HEK293 (cell line): ENCODE data around the gene CHD8.
"Not testable (repeated sequence)": the region's sequence is repeated elsewhere in the genome, so short reads cannot be mapped to it uniquely, and the experiment has no call there.

Source experiments
- CTCF ChIA-PET: fragments of 350-600 bp; formaldehyde crosslinking; extraction: SDS; loops from one replicate; lab custom pipeline; 2021; ENCODE audit warnings: antibody characterized with exemption; lab: Yijun Ruan, JAX
- POLR2A ChIA-PET: fragments of 300-600 bp; formaldehyde crosslinking; extraction: SDS; loops from one replicate; lab custom pipeline; 2020; ENCODE audit warnings: antibody characterized with exemption, inconsistent platforms; lab: Yijun Ruan, JAX
- H3K27ac ChIP-seq: fragments of 200-500 bp; sonication (Bioruptor generic); 2 replicates; pipeline ENCODE4 v1.5.1; 2014; ENCODE audit warnings: low read depth, low read length, control low read depth, inconsistent platforms; ENCODE audit errors: extremely low read depth
- H3K36me3 ChIP-seq, 2 experiments: fragments of 200-500 bp in 1 of 2; sonication (Bioruptor generic) in 1 of 2; 1 replicate in 1 of 2; 2 replicates in 1 of 2; pipeline ENCODE4 v1.5.1; 2014 to 2017; ENCODE audit warnings: inconsistent platforms in 2 of 2, low read length in 2 of 2; ENCODE audit not compliant: control insufficient read depth in 2 of 2, insufficient read depth in 1 of 2
- H3K4me1 ChIP-seq: fragments of 200-500 bp; sonication (Bioruptor generic); 2 replicates; pipeline ENCODE4 v1.5.1; 2014; ENCODE audit warnings: mild to moderate bottlenecking, low read length, inconsistent platforms; ENCODE audit not compliant: control insufficient read depth, insufficient read depth
- H3K4me3 ChIP-seq: 2 replicates; pipeline ENCODE4 v1.5.1; 2011; ENCODE audit warnings: low read depth, mild to moderate bottlenecking, control low read depth, low read length, moderate library complexity
- H3K9me3 ChIP-seq: fragments of 200-500 bp; sonication (Bioruptor generic); 2 replicates; pipeline ENCODE4 v1.5.1; 2014; ENCODE audit warnings: low read depth, low read length, inconsistent platforms; ENCODE audit not compliant: control insufficient read depth, insufficient read depth
- BCL11B ChIP-seq: fragments of 450-650 bp; formaldehyde crosslinking; IDR thresholded peaks from 2 replicates; pipeline ENCODE4 v1.5.1; 2016; ENCODE audit warnings: low read depth, missing biosample characterization, missing genetic modification characterization
- GLI2 ChIP-seq: fragments of 450-650 bp; formaldehyde crosslinking; IDR thresholded peaks from 2 replicates; pipeline ENCODE4; 2017; ENCODE audit warnings: missing biosample characterization, missing genetic modification characterization, low read depth, borderline replicate concordance
- OVOL3 ChIP-seq: fragments of 450-650 bp; formaldehyde crosslinking; IDR thresholded peaks from 2 replicates; pipeline ENCODE4 v1.5.1; 2016; ENCODE audit warnings: missing biosample characterization, missing genetic modification characterization
- SCRT2 ChIP-seq: fragments of 450-650 bp; formaldehyde crosslinking; IDR thresholded peaks from 2 replicates; pipeline ENCODE4 v1.5.1; 2016; ENCODE audit warnings: missing biosample characterization, missing genetic modification characterization
- SETDB1 ChIP-seq: IDR thresholded peaks from one replicate; pipeline ENCODE4 v1.6.1; 2017; ENCODE audit warnings: mild to moderate bottlenecking, low read length, moderate library complexity, mixed read lengths; ENCODE audit not compliant: insufficient read length
- WT1 ChIP-seq: fragments of 450-650 bp; formaldehyde crosslinking; IDR thresholded peaks from 2 replicates; pipeline ENCODE4 v1.5.1; 2016; ENCODE audit warnings: missing biosample characterization, missing genetic modification characterization
- ZBTB7A ChIP-seq: fragments of 450-650 bp; formaldehyde crosslinking; IDR thresholded peaks from 2 replicates; pipeline ENCODE4 v1.5.1; 2016; ENCODE audit warnings: low read depth, missing biosample characterization, missing genetic modification characterization
- ZIC2 ChIP-seq: fragments of 450-650 bp; formaldehyde crosslinking; IDR thresholded peaks from 2 replicates; pipeline ENCODE4 v1.5.1; 2016; ENCODE audit warnings: missing biosample characterization, missing genetic modification characterization
- ZNF10 ChIP-seq: fragments of 450-650 bp; formaldehyde crosslinking; IDR thresholded peaks from 2 replicates; pipeline ENCODE4 v1.5.1; 2017; ENCODE audit warnings: missing biosample characterization, missing genetic modification characterization
- ZNF121 ChIP-seq: fragments of 450-650 bp; formaldehyde crosslinking; IDR thresholded peaks from 2 replicates; pipeline ENCODE4 v1.5.1; 2016; ENCODE audit warnings: missing biosample characterization, missing genetic modification characterization
- ZNF174 ChIP-seq: fragments of 450-650 bp; formaldehyde crosslinking; IDR thresholded peaks from 2 replicates; pipeline ENCODE4 v1.5.0; 2017; ENCODE audit warnings: missing biosample characterization, mild to moderate bottlenecking, missing genetic modification characterization
- ZNF274 ChIP-seq, 2 experiments: fragments of 200-500 bp in 1 of 2; fragments of 450-650 bp in 1 of 2; sonication (Bioruptor generic) in 1 of 2; formaldehyde crosslinking in 1 of 2; IDR thresholded peaks; 2 replicates each; pipeline versions ENCODE4 v1.5.1 to v1.6.1; 2014 to 2016; ENCODE audit warnings: borderline replicate concordance in 1 of 2, inconsistent platforms in 1 of 2, low read length in 1 of 2, missing biosample characterization in 1 of 2, missing genetic modification characterization in 1 of 2
- ZNF302 ChIP-seq: fragments of 450-650 bp; formaldehyde crosslinking; IDR thresholded peaks from 2 replicates; pipeline ENCODE4 v1.5.1; 2016; ENCODE audit warnings: missing biosample characterization, missing genetic modification characterization, low read depth
- ZNF398 ChIP-seq: fragments of 450-650 bp; formaldehyde crosslinking; IDR thresholded peaks from 2 replicates; pipeline ENCODE4 v1.5.1; 2017; ENCODE audit warnings: missing biosample characterization, missing genetic modification characterization
- ZNF426 ChIP-seq: fragments of 450-650 bp; formaldehyde crosslinking; IDR thresholded peaks from 2 replicates; pipeline ENCODE4 v1.5.1; 2017; ENCODE audit warnings: missing biosample characterization, missing genetic modification characterization, mild to moderate bottlenecking, inconsistent platforms, moderate library complexity
- ZNF548 ChIP-seq: fragments of 450-650 bp; formaldehyde crosslinking; IDR thresholded peaks from 2 replicates; pipeline ENCODE4 v1.5.1; 2016; ENCODE audit warnings: missing biosample characterization, missing genetic modification characterization
- ZNF776 ChIP-seq: fragments of 450-650 bp; formaldehyde crosslinking; IDR thresholded peaks from 2 replicates; pipeline ENCODE4 v1.5.0; 2017; ENCODE audit warnings: missing biosample characterization, missing genetic modification characterization, borderline replicate concordance
- TF ChIP-seq, protein P1 (sequence below): fragments of 450-650 bp; formaldehyde crosslinking; IDR thresholded peaks from 2 replicates; pipeline ENCODE4 v1.5.1; 2016; ENCODE audit warnings: missing biosample characterization, missing genetic modification characterization
- TF ChIP-seq, protein P2 (sequence below): fragments of 450-650 bp; formaldehyde crosslinking; IDR thresholded peaks from 2 replicates; pipeline ENCODE4 v1.5.0; 2017; ENCODE audit warnings: missing biosample characterization, missing genetic modification characterization, borderline replicate concordance
- TF ChIP-seq, protein P3 (sequence below): fragments of 450-650 bp; formaldehyde crosslinking; IDR thresholded peaks from 2 replicates; pipeline ENCODE4 v1.5.1; 2016; ENCODE audit warnings: missing biosample characterization, missing genetic modification characterization
- TF ChIP-seq, protein P4 (sequence below): fragments of 450-650 bp; formaldehyde crosslinking; IDR thresholded peaks from 2 replicates; pipeline ENCODE4 v1.5.1; 2016; ENCODE audit warnings: missing biosample characterization, missing genetic modification characterization

CHD8 gene

DNA sequence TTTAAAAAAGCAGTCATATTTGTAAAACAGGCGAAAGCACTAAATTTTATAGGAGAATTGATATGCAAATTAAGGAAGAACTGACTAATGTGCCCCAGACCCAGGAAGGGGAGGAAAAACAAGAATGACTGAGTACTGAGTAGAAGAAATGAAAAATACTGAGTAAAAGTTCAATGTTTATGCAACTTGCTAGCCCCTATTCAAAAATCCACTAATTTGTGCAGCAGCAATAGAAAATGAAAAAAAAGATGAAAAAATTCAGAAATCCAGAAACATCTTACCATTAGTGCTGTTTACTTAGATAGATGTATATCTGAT lies 6.1 kb downstream of the CHD8 start (continued):
- TF ChIP-seq, protein P1, sequence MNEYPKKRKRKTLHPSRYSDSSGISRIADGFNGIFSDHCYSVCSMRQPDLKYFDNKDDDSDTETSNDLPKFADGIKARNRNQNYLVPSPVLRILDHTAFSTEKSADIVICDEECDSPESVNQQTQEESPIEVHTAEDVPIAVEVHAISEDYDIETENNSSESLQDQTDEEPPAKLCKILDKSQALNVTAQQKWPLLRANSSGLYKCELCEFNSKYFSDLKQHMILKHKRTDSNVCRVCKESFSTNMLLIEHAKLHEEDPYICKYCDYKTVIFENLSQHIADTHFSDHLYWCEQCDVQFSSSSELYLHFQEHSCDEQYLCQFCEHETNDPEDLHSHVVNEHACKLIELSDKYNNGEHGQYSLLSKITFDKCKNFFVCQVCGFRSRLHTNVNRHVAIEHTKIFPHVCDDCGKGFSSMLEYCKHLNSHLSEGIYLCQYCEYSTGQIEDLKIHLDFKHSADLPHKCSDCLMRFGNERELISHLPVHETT: no peak
- TF ChIP-seq GLI2 (tag by site-specific recombination): no peak
- no peak for TF ChIP-seq ZNF121 (tag by site-specific recombination)
- TF ChIP-seq, all 188 proteins: peak for 0

GRCh38 chr14:21442657-21443056 lies 13.3 kb downstream of the CHD8 start:
- not testable (repeated sequence) for H3K27ac ChIP-seq, H3K9me3 ChIP-seq, H3K36me3 ChIP-seq, H3K4me1 ChIP-seq, H3K4me3 ChIP-seq
- ChIA-PET CTCF (interaction anchor here (1.5 kb wide), 1 partner anchor 10 kb away, joined by 5 read pairs; no protein-coding TSS in a partner anchor), POLR2A (interaction anchor here (3.0 kb wide), 1 partner anchor 13 kb away, joined by 15 read pairs; the partner anchor contains the start of gene CHD8)
- TF ChIP-seq ZNF398 (tag by site-specific recombination) (0 out of 2 replicates have a peak, but pooled peaks have one; percentile 24), WT1 (tag by site-specific recombination) (peak; percentile 97)

DNA sequence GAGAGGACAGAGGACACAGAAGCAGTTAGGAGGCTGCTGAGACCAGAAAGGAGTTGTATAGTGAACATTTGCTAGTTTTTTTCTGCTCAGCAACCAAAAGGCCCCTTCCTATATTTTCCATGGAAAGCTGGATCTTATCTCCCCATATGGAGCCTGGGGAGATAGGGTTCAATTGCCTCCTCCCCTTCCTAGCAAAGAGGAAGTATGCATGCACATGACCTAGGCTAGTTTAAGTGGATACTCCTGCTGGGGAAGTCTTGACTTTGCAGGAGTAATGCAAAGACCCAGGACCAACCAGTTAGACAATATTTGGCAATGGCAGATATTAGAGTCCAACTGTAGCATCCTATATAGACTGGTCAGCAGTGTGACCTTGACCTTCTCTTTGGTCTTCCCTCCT lies 15.1 kb downstream of the CHD8 start:
- ChIA-PET POLR2A (no interaction called here), CTCF (no interaction called here)
- no peak overlapping the region for H3K4me3 ChIP-seq

DNA sequence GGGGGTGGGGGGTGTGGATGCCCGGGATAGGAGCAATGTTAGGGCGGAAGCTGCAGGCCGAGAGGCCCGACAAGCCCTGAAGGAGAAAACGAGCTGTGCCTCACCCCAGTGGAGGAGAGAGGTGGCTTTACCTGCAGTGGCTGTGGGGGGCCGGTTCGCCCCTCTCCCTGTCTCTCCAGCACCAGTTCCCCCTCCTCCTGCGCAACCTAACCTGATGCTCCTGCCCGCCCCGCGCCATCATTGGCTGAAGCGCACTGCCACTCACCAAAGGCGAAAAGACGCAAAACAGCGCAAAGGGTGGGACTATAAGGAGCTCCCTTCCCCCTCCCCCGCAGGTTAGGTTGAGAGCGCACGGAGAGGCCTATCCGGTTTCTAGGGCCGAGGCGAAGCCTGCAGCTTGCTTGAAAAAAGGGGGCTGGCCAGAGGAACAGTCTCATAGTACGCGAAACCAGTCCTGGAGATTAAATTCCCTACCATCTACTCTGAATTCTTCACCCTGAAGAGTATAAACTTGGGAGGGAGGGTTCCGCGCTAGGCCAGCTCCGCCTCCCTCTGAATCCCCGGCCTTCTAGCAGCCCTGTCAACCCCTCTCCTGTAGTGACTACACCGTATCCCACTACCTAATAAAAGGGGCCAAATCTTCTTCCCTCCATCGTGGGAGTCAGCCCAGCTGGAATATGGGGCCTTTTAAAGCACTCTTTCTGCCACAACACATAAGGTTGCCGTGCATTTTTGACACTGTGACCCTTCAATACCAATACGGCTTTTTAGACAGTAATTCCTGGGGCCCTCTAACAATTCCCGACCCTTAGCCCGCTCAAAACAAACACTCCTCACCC lies 18.6 kb downstream of the CHD8 start:
- CTCF ChIA-PET: interaction anchor here (0.6 to 2.7 kb wide), 9 partner anchors 18 to 580 kb away, joined by 3 to 16 read pairs (median 4); partner anchors contain the start of genes CHD8, RAB2B and TOX4
- Histone ChIP-seq H3K27ac (peak overlapping the region; percentile 90), H3K9me3 (no peaks in the 10 kb centered on the region), H3K4me3 (peak overlapping the region; percentile 97), H3K36me3 (peaks cover 16 to 18% of the 10 kb centered on the region in 2 experiments), H3K4me1 (peaks cover 6% of the 10 kb centered on the region; the same call in 1 of the 2 replicates)
- POLR2A ChIA-PET: interaction anchor here (0.5 to 2.1 kb wide), 19 partner anchors 9 to 245 kb away, joined by 3 to 70 read pairs (median 5); partner anchors contain the start of genes CHD8, METTL3, SALL2 and SUPT16H
- TF ChIP-seq ZNF426 (tag by site-specific recombination) (no peak), ZNF174 (tag by site-specific recombination) (no peak), ZNF302 (tag by site-specific recombination) (no peak), SETDB1 (no peak), ZNF10 (tag by site-specific recombination) (no peak), ZNF274 (IDR thresholded peaks at IDR 0.05; ENCODE audit: low read length) (no peak), ZNF274 (tag by site-specific recombination; IDR thresholded peaks at IDR 0.05; ENCODE audit: borderline replicate concordance) (no peak), BCL11B (tag by site-specific recombination) (no peak)
- TF ChIP-seq, protein P2, sequence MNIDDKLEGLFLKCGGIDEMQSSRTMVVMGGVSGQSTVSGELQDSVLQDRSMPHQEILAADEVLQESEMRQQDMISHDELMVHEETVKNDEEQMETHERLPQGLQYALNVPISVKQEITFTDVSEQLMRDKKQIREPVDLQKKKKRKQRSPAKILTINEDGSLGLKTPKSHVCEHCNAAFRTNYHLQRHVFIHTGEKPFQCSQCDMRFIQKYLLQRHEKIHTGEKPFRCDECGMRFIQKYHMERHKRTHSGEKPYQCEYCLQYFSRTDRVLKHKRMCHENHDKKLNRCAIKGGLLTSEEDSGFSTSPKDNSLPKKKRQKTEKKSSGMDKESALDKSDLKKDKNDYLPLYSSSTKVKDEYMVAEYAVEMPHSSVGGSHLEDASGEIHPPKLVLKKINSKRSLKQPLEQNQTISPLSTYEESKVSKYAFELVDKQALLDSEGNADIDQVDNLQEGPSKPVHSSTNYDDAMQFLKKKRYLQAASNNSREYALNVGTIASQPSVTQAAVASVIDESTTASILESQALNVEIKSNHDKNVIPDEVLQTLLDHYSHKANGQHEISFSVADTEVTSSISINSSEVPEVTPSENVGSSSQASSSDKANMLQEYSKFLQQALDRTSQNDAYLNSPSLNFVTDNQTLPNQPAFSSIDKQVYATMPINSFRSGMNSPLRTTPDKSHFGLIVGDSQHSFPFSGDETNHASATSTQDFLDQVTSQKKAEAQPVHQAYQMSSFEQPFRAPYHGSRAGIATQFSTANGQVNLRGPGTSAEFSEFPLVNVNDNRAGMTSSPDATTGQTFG (tag by site-specific recombination): no peak
- TF ChIP-seq, protein P3, sequence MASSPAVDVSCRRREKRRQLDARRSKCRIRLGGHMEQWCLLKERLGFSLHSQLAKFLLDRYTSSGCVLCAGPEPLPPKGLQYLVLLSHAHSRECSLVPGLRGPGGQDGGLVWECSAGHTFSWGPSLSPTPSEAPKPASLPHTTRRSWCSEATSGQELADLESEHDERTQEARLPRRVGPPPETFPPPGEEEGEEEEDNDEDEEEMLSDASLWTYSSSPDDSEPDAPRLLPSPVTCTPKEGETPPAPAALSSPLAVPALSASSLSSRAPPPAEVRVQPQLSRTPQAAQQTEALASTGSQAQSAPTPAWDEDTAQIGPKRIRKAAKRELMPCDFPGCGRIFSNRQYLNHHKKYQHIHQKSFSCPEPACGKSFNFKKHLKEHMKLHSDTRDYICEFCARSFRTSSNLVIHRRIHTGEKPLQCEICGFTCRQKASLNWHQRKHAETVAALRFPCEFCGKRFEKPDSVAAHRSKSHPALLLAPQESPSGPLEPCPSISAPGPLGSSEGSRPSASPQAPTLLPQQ (tag by site-specific recombination): peak; percentile 10

More for the DNA sequence above, 15.1 kb downstream of the CHD8 start:
- TF ChIP-seq ZNF548 (tag by site-specific recombination) (no peak), ZBTB7A (tag by site-specific recombination) (no peak), ZNF776 (tag by site-specific recombination) (no peak), SCRT2 (no peak), ZIC2 (tag by site-specific recombination) (no peak), BCL11B (tag by site-specific recombination) (no peak), OVOL3 (tag by site-specific recombination) (no peak)
- TF ChIP-seq, protein P4, sequence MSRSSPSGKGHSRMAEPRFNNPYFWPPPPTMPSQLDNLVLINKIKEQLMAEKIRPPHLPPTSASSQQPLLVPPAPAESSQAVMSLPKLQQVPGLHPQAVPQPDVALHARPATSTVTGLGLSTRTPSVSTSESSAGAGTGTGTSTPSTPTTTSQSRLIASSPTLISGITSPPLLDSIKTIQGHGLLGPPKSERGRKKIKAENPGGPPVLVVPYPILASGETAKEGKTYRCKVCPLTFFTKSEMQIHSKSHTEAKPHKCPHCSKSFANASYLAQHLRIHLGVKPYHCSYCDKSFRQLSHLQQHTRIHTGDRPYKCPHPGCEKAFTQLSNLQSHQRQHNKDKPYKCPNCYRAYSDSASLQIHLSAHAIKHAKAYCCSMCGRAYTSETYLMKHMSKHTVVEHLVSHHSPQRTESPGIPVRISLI: no peak
- H3K9me3 ChIP-seq: no peaks in the 10 kb centered on the region
- H3K36me3 ChIP-seq: no peaks in the 10 kb centered on the region; a peak in 1 of 3 replicates
- H3K4me1 ChIP-seq: peaks cover 2% of the 10 kb centered on the region; the same call in 1 of the 2 replicates
- no peak overlapping the region for H3K27ac ChIP-seq
